GM18520 (cell line): ENCODE measurements around the gene PRR33.

Experiments used
- ATAC-seq: cut with Tn5 transposase; IDR thresholded peaks from one replicate; pipeline ENCODE4 v1.9.1; 2021; ENCODE audit not compliant: unreplicated experiment

Gene PRR33

GRCh38 chr11:1852271-1852876 is 39.3 kb downstream of the PRR33 start:
- ATAC-seq, result no peak

- ATAC-seq, result no peak
Observed at GRCh38 chr11:1851468-1852180, 40.1 kb downstream of the PRR33 start.

- ATAC-seq, result no peak
Observed at GRCh38 chr11:1848640-1849430, 42.9 kb downstream of the PRR33 start.

GRCh38 chr11:1847926-1848639 is 43.6 kb downstream of the PRR33 start:
- no peak for ATAC-seq

- ATAC-seq, result no peak
Observed at GRCh38 chr11:1847006-1847735, 44.5 kb downstream of the PRR33 start.

- ATAC-seq, result no peak
Observed at GRCh38 chr11:1846453-1846932, 45.2 kb downstream of the PRR33 start.

GRCh38 chr11:1845561-1846452 is 45.9 kb downstream of the PRR33 start:
- no peak for ATAC-seq

GRCh38 chr11:1845095-1845429 is 46.6 kb downstream of the PRR33 start:
- no peak for ATAC-seq

GRCh38 chr11:1844221-1845094 is 47.2 kb downstream of the PRR33 start:
- ATAC-seq, result no peak

GRCh38 chr11:1843796-1844195 is 47.9 kb downstream of the PRR33 start:
- no peak for ATAC-seq

- ATAC-seq, result no peak
Observed at GRCh38 chr11:1843098-1843473, 48.6 kb downstream of the PRR33 start.

- ATAC-seq, result no peak
Observed at GRCh38 chr11:1842149-1843097, 49.3 kb downstream of the PRR33 start.

GRCh38 chr11:1841511-1842148 is 50.1 kb downstream of the PRR33 start:
- ATAC-seq, result no peak

- no peak for ATAC-seq
Observed at GRCh38 chr11:1840780-1841480, 50.8 kb downstream of the PRR33 start.

- ATAC-seq, result no peak
Observed at GRCh38 chr11:1839924-1840779, 51.5 kb downstream of the PRR33 start.
